A549 treated with AZD2906 at 1 μM for 4 hours (cell line): Measurements from ENCODE around the gene PCDHA5. TPM values are rescaled to one million over a fixed set of nuclear protein-coding genes. Genes with fewer than 3 reads are reported as not detected.

Source experiments
- total RNA-seq: library from RNA; stranded (reverse); fragments of 200-300 nt; extraction: Qiagen RNA extraction; gene quantifications from 5 replicates; pipeline ENCODE4 v1.2.3, GENCODE V29; 2022

PCDHA5 gene
- total RNA-seq, 1 experiment from 2014 or later = 0.77 TPM

Other genes starting within 250 kb of the PCDHA5 start
- gene CD14, start 188.4 kb upstream of the PCDHA5 start, total RNA-seq = 3.2 to 4.2 TPM (median 4.0 TPM) in 5 replicates
- gene TMCO6, start 182.2 kb upstream of the PCDHA5 start, total RNA-seq = 10.6 to 14.5 TPM (median 12.3 TPM) in 5 replicates
- 100 to 127 TPM (median 113 TPM) in 5 replicates for gene NDUFA2, start 174.0 kb upstream of the PCDHA5 start, total RNA-seq
- 84.1 to 119 TPM (median 90.9 TPM) in 5 replicates for gene IK, start 173.8 kb upstream of the PCDHA5 start, total RNA-seq
- 27.3 to 29.3 TPM (median 27.7 TPM) in 5 replicates for gene WDR55, start 156.7 kb upstream of the PCDHA5 start, total RNA-seq
- gene DND1, start 148.0 kb upstream of the PCDHA5 start, total RNA-seq = 0.42 to 0.92 TPM (median 0.60 TPM) in 5 replicates
- gene HARS1, start 130.2 kb upstream of the PCDHA5 start, total RNA-seq = 71.6 to 81.2 TPM (median 75.8 TPM) in 5 replicates
- 34.5 to 42.0 TPM (median 36.8 TPM) in 5 replicates for gene HARS2, start 130.2 kb upstream of the PCDHA5 start, total RNA-seq
- gene ZMAT2, start 121.2 kb upstream of the PCDHA5 start, total RNA-seq = 77.3 to 107 TPM (median 81.6 TPM) in 5 replicates
- gene PCDHA1, start 35.5 kb upstream of the PCDHA5 start, total RNA-seq = 0.14 to 0.26 TPM (median 0.22 TPM) in 5 replicates
- gene PCDHA2, start 26.8 kb upstream of the PCDHA5 start, total RNA-seq = 0.02 to 0.09 TPM (median 0.06 TPM) in 5 replicates
- gene PCDHA3, start 20.6 kb upstream of the PCDHA5 start, total RNA-seq = 0.82 to 1.0 TPM (median 0.93 TPM) in 5 replicates
- 1.5 to 2.0 TPM (median 1.8 TPM) in 5 replicates for gene PCDHA4, start 14.5 kb upstream of the PCDHA5 start, total RNA-seq
- 0.03 to 0.07 TPM (median 0.07 TPM) in 5 replicates for gene PCDHA6, start 6.3 kb downstream of the PCDHA5 start, total RNA-seq
- gene PCDHA7, start 12.7 kb downstream of the PCDHA5 start, total RNA-seq = 0.06 to 0.12 TPM (median 0.08 TPM) in 5 replicates
- 0.02 to 0.09 TPM (median 0.07 TPM) in 5 replicates for gene PCDHA8, start 19.6 kb downstream of the PCDHA5 start, total RNA-seq
- 0.01 TPM in 2 of 5 replicates, not detected in the others for gene PCDHA9, start 26.8 kb downstream of the PCDHA5 start, total RNA-seq
- 0.01 to 0.02 TPM (median 0.01 TPM) in 3 of 5 replicates, not detected in the others for gene PCDHA10, start 34.3 kb downstream of the PCDHA5 start, total RNA-seq
- gene PCDHA11, start 47.3 kb downstream of the PCDHA5 start, total RNA-seq = 0.04 to 0.24 TPM (median 0.08 TPM) in 5 replicates
- gene PCDHA12, start 53.7 kb downstream of the PCDHA5 start, total RNA-seq = 3.0 to 3.2 TPM (median 3.1 TPM) in 5 replicates
- 0.03 to 0.06 TPM (median 0.05 TPM) in 5 replicates for gene PCDHA13, start 60.5 kb downstream of the PCDHA5 start, total RNA-seq
- gene PCDHAC1, start 104.7 kb downstream of the PCDHA5 start, total RNA-seq = 1.7 to 2.2 TPM (median 1.9 TPM) in 5 replicates
- 3.2 to 5.7 TPM (median 3.6 TPM) in 5 replicates for gene PCDHAC2, start 144.9 kb downstream of the PCDHA5 start, total RNA-seq
- not detected in 5 replicates for gene PCDHB1, start 229.8 kb downstream of the PCDHA5 start, total RNA-seq